Activated naive CD8-positive, alpha-beta T cell treated with anti-CD3 and anti-CD28 coated beads for 36 hours (primary cell): ENCODE results near the gene PLAGL2. TPM values are rescaled to one million over a fixed set of nuclear protein-coding genes. Genes with fewer than 3 reads are reported as not detected.
"Not testable (repeated sequence)": the region's sequence is repeated elsewhere in the genome, so short reads cannot be mapped to it uniquely, and the experiment has no call there.

ENCODE experiments used
- DNase-seq: peaks from one replicate; pipeline ENCODE4 v3.0.0; 2021
- H3K27ac Mint-ChIP-seq: one replicate; pipeline ENCODE4 v1.8.0; 2022; ENCODE audit warnings: mild to moderate bottlenecking, moderate library complexity, mixed read lengths
- H3K27me3 Mint-ChIP-seq: one replicate; pipeline ENCODE4 v1.8.0; 2022; ENCODE audit warnings: mild to moderate bottlenecking, mixed read lengths
- H3K36me3 Mint-ChIP-seq: one replicate; pipeline ENCODE4 v1.8.0; 2021; ENCODE audit warnings: mild to moderate bottlenecking, mixed read lengths
- H3K4me1 Mint-ChIP-seq: one replicate; pipeline ENCODE4 v1.8.0; 2021; ENCODE audit warnings: mixed read lengths
- H3K4me3 Mint-ChIP-seq: one replicate; pipeline ENCODE4 v1.8.0; 2022; ENCODE audit warnings: mild to moderate bottlenecking, moderate library complexity, mixed read lengths
- H3K9me3 Mint-ChIP-seq: one replicate; pipeline ENCODE4 v1.8.0; 2022; ENCODE audit warnings: mixed read lengths
- total RNA-seq, 2 experiments: library from RNA; stranded (reverse); gene quantifications; one replicate each; pipeline ENCODE4 v1.2.3, GENCODE V29; 2021

PLAGL2 gene
- total RNA-seq, 2 experiments from 2014 or later: 86.9 to 87.2 TPM

GRCh38 chr20:32201977-32202363, 5.6 kb downstream of the PLAGL2 start:
- Mint-ChIP-seq H3K4me3 (peak overlapping the region; percentile 43), H3K27ac (peak overlapping the region; percentile 98)

GRCh38 chr20:32201296-32201976, 6.1 kb downstream of the PLAGL2 start:
- peaks cover 69% of the 10 kb centered on the region for H3K4me1 Mint-ChIP-seq
- H3K27me3 Mint-ChIP-seq: no peaks in the 10 kb centered on the region
- H3K36me3 Mint-ChIP-seq: peaks cover 77% of the 10 kb centered on the region
- H3K27ac Mint-ChIP-seq: peak overlapping the region; percentile 98
- no peaks in the 10 kb centered on the region for H3K9me3 Mint-ChIP-seq
- DNase-seq: no peak
- H3K4me3 Mint-ChIP-seq: peak overlapping the region; percentile 18

More at GRCh38 chr20:32201977-32202363, 5.6 kb downstream of the PLAGL2 start:
- no peaks in the 10 kb centered on the region for H3K9me3 Mint-ChIP-seq
- H3K27me3 Mint-ChIP-seq: no peaks in the 10 kb centered on the region
- H3K4me1 Mint-ChIP-seq: peaks cover 69% of the 10 kb centered on the region
- DNase-seq: no peak
- H3K36me3 Mint-ChIP-seq: peaks cover 80% of the 10 kb centered on the region

- no peaks in the 10 kb centered on the region for H3K9me3 Mint-ChIP-seq
- H3K27ac Mint-ChIP-seq: peak overlapping the region; percentile 54
- peaks cover 73% of the 10 kb centered on the region for H3K36me3 Mint-ChIP-seq
- no peak overlapping the region for H3K4me3 Mint-ChIP-seq
- peaks cover 58% of the 10 kb centered on the region for H3K4me1 Mint-ChIP-seq
- no peaks in the 10 kb centered on the region for H3K27me3 Mint-ChIP-seq
- DNase-seq: no peak
Observed at GRCh38 chr20:32199006-32199405, 8.5 kb downstream of the PLAGL2 start.

DNA sequence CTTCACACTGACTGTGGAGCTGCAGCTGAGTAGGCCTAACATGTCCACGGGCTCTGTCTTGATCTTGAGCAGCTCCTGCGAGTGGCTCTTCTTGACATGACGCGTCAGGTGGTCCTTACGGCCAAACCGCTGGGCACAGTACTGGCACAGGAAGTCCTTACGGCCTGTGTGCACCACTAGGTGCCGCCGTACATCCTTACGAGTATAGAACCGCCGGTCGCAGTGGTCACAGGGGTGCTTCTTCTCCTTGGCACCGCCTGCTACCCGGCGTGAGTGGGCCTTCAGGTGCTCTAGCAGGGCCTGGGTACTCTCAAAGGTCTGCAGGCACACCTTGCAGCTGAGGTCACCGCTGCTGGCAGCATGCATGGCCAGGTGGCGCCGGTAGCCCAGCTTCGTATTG, 10.4 kb downstream of the PLAGL2 start:
- not testable (repeated sequence) for H3K4me3 Mint-ChIP-seq, H3K27me3 Mint-ChIP-seq, H3K9me3 Mint-ChIP-seq, DNase-seq, H3K27ac Mint-ChIP-seq
- H3K4me1 Mint-ChIP-seq: peaks cover 49% of the 10 kb centered on the region
- H3K36me3 Mint-ChIP-seq: peaks cover 64% of the 10 kb centered on the region

- DNase-seq, H3K9me3 Mint-ChIP-seq, H3K27me3 Mint-ChIP-seq, H3K27ac Mint-ChIP-seq, H3K4me3 Mint-ChIP-seq: not testable (repeated sequence)
- Mint-ChIP-seq H3K36me3 (peaks cover 62% of the 10 kb centered on the region), H3K4me1 (peaks cover 49% of the 10 kb centered on the region)
Observed at GRCh38 chr20:32196613-32197012, 10.9 kb downstream of the PLAGL2 start.

- no peak overlapping the region for H3K4me3 Mint-ChIP-seq
- peaks cover 53% of the 10 kb centered on the region for H3K4me1 Mint-ChIP-seq
- H3K9me3 Mint-ChIP-seq: no peaks in the 10 kb centered on the region
- DNase-seq: no peak
- H3K27ac Mint-ChIP-seq: peak overlapping the region; percentile 49
- no peaks in the 10 kb centered on the region for H3K27me3 Mint-ChIP-seq
- H3K36me3 Mint-ChIP-seq: peaks cover 58% of the 10 kb centered on the region
Observed at GRCh38 chr20:32195581-32195980, 12.0 kb downstream of the PLAGL2 start.

GRCh38 chr20:32193996-32194395, 13.5 kb downstream of the PLAGL2 start:
- Mint-ChIP-seq H3K36me3 (peaks cover 55% of the 10 kb centered on the region), H3K27me3 (no peaks in the 10 kb centered on the region), H3K4me1 (peaks cover 47% of the 10 kb centered on the region), H3K9me3 (no peaks in the 10 kb centered on the region), H3K4me3 (no peak overlapping the region), H3K27ac (peak overlapping the region; percentile 38)
- no peak for DNase-seq

GRCh38 chr20:32193336-32193735, 14.2 kb downstream of the PLAGL2 start:
- not testable (repeated sequence) for H3K27me3 Mint-ChIP-seq, H3K9me3 Mint-ChIP-seq, H3K4me3 Mint-ChIP-seq, DNase-seq
- Mint-ChIP-seq H3K27ac (peak overlapping the region; percentile 6), H3K36me3 (peaks cover 51% of the 10 kb centered on the region), H3K4me1 (peaks cover 45% of the 10 kb centered on the region)

DNA sequence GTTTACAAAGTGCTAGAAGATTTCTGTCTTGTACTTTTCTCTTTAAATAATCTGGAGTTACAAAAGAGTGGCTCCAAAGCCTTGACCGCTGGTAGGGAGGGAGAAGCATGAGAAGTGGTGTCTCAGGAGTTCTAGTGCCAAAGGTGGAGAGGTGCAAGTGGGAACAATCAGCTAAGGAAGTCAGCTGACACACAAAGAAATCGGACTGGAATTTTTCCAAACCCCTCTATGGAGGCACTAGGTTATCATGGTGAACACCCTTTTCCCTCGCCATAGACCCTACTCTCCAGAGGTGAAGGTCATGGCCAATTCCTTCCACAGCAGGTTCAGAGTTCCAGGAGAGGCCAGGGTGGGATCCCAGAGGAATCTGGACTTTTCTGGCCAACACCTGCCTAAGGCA, 14.8 kb downstream of the PLAGL2 start:
- no peaks in the 10 kb centered on the region for H3K9me3 Mint-ChIP-seq
- H3K27ac Mint-ChIP-seq: no peak overlapping the region
- H3K4me3 Mint-ChIP-seq: no peak overlapping the region
- H3K27me3 Mint-ChIP-seq: no peaks in the 10 kb centered on the region
- no peak for DNase-seq
- peaks cover 44% of the 10 kb centered on the region for H3K4me1 Mint-ChIP-seq
- H3K36me3 Mint-ChIP-seq: peaks cover 49% of the 10 kb centered on the region

GRCh38 chr20:32191873-32192272, 15.7 kb downstream of the PLAGL2 start:
- H3K4me3 Mint-ChIP-seq: no peak overlapping the region
- H3K27me3 Mint-ChIP-seq: no peaks in the 10 kb centered on the region
- no peak for DNase-seq
- peaks cover 42% of the 10 kb centered on the region for H3K4me1 Mint-ChIP-seq
- peaks cover 40% of the 10 kb centered on the region for H3K36me3 Mint-ChIP-seq
- H3K9me3 Mint-ChIP-seq: no peaks in the 10 kb centered on the region
- peak overlapping the region; percentile 79 for H3K27ac Mint-ChIP-seq

DNA sequence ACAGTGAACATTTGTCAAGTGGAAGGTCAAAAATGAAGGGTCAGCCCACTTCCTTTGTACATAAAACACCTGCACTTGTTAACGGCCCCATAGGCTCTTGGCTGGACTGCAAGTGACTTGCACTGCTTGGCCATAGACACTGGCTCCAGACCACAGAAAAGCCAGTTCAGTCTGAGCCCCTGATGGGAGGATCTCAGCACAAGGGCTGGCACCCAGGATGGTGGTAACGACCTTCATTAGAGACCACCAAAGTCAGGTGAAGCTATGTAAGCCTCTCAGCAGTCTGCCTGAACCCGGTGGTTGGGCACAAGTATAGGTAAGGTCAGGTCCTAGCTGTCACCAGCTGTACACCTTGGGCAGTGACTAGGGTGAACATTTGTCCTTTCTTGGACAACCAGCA, 16.1 kb downstream of the PLAGL2 start:
- peak overlapping the region; percentile 69 for H3K4me3 Mint-ChIP-seq
- peaks cover 39% of the 10 kb centered on the region for H3K36me3 Mint-ChIP-seq
- H3K27ac Mint-ChIP-seq: peak overlapping the region; percentile 62
- H3K9me3 Mint-ChIP-seq: no peaks in the 10 kb centered on the region
- H3K4me1 Mint-ChIP-seq: peaks cover 42% of the 10 kb centered on the region
- DNase-seq: no peak
- H3K27me3 Mint-ChIP-seq: no peaks in the 10 kb centered on the region

GRCh38 chr20:32190616-32191415, 16.7 kb downstream of the PLAGL2 start:
- Mint-ChIP-seq H3K27me3 (no peaks in the 10 kb centered on the region), H3K9me3 (no peaks in the 10 kb centered on the region), H3K4me1 (peaks cover 42% of the 10 kb centered on the region), H3K27ac (peak overlapping the region; percentile 62), H3K36me3 (peaks cover 33% of the 10 kb centered on the region), H3K4me3 (peak overlapping the region; percentile 69)
- no peak for DNase-seq

- H3K4me3 Mint-ChIP-seq: peak overlapping the region; percentile 75
- peaks cover 25% of the 10 kb centered on the region for H3K36me3 Mint-ChIP-seq
- DNase-seq: peak; percentile 56
- H3K9me3 Mint-ChIP-seq: no peaks in the 10 kb centered on the region
- H3K27me3 Mint-ChIP-seq: no peaks in the 10 kb centered on the region
- peak overlapping the region; percentile 80 for H3K27ac Mint-ChIP-seq
- H3K4me1 Mint-ChIP-seq: peaks cover 40% of the 10 kb centered on the region
Observed at GRCh38 chr20:32189691-32190615, 17.6 kb downstream of the PLAGL2 start.

DNA sequence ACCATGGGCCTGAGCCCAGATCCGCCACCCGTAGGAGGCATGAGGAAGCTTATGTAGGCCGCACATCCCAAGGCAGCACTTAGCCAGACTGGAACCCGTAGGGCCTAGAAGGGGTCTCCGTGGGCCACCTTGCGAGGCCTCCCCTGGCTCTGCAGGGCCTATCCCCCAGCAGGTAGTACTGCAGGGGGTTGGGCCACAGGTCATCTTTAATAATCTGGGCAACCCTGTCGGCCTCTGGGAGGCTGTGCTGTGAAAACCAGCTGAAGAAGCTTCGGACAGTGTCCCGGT, 18.5 kb downstream of the PLAGL2 start:
- H3K4me1 Mint-ChIP-seq: peaks cover 34% of the 10 kb centered on the region
- no peaks in the 10 kb centered on the region for H3K9me3 Mint-ChIP-seq
- H3K4me3 Mint-ChIP-seq: peak overlapping the region; percentile 75
- peaks cover 20% of the 10 kb centered on the region for H3K36me3 Mint-ChIP-seq
- no peak for DNase-seq
- no peak overlapping the region for H3K27ac Mint-ChIP-seq
- no peaks in the 10 kb centered on the region for H3K27me3 Mint-ChIP-seq
